ENCODE results near the gene RNF31. TPM values are rescaled to one million over a fixed set of nuclear protein-coding genes. Genes with fewer than 3 reads are reported as not detected.

The RNF31 gene
- total and polyA plus RNA-seq, 9 donors = 19.2 to 74.4 (median 52.3) TPM

- TF ChIP-seq CTCF (IDR thresholded peaks at IDR 0.05) = no peak
- TF ChIP-seq EP300 (IDR thresholded peaks at IDR 0.05) = no peak
- TF ChIP-seq POLR2A (IDR thresholded peaks at IDR 0.05) = no peak
- Histone ChIP-seq H3K36me3 (no peaks in the 10 kb centered on the region), H3K4me1 (ENCODE audit: insufficient read depth) (peaks cover 2% of the 10 kb centered on the region), H3K27me3 (no peaks in the 10 kb centered on the region), H3K9me3 (no peaks in the 10 kb centered on the region), H3K4me3 (no peak overlapping the region), H3K27ac (no peak overlapping the region)
- intact Hi-C loops (cut with DNase I) = no loop called here
- DNase-seq = no peak
- WGBS, 3 donors = 76 to 81% (median 78%) methylated on average over 12 of the region's 12 CpGs
These were observed 29.9 kb downstream of the RNF31 start for GRCh38 chr14:24177041-24177825.

- no peaks in the 10 kb centered on the region for H3K4me1 ChIP-seq (ENCODE audit: insufficient read depth)
- H3K27me3 ChIP-seq = no peaks in the 10 kb centered on the region
- no peak for TF ChIP-seq EP300 (IDR thresholded peaks at IDR 0.05)
- no peak for TF ChIP-seq CTCF (IDR thresholded peaks at IDR 0.05)
- no peak for TF ChIP-seq POLR2A (IDR thresholded peaks at IDR 0.05)
- H3K36me3 ChIP-seq = no peaks in the 10 kb centered on the region
- no peak overlapping the region for H3K4me3 ChIP-seq
- H3K9me3 ChIP-seq = no peaks in the 10 kb centered on the region
- intact Hi-C loops (cut with DNase I) = no loop called here
- no peak for DNase-seq
- no peak overlapping the region for H3K27ac ChIP-seq
- WGBS, 3 donors = 80 to 84% (median 83%) methylated on average over 14 of the region's 14 CpGs
These were observed 30.6 kb downstream of the RNF31 start for GRCh38 chr14:24177891-24178290.

GRCh38 chr14:24178399-24179178 is 31.3 kb downstream of the RNF31 start:
- H3K27ac ChIP-seq = no peak overlapping the region
- 82 to 86% (median 84%) methylated on average over 12 of the region's 12 CpGs for WGBS, 3 donors

More at GRCh38 chr14:24178399-24179178, 31.3 kb downstream of the RNF31 start:
- intact Hi-C loops (cut with DNase I) = no loop called here
- no peak overlapping the region for H3K4me3 ChIP-seq
- DNase-seq = no peak
- H3K4me1 ChIP-seq (ENCODE audit: insufficient read depth) = no peaks in the 10 kb centered on the region
- no peaks in the 10 kb centered on the region for H3K9me3 ChIP-seq
- no peaks in the 10 kb centered on the region for H3K27me3 ChIP-seq
- H3K36me3 ChIP-seq = no peaks in the 10 kb centered on the region
- TF ChIP-seq POLR2A (IDR thresholded peaks at IDR 0.05) (no peak), CTCF (IDR thresholded peaks at IDR 0.05) (no peak), EP300 (IDR thresholded peaks at IDR 0.05) (no peak)

Data from ovary (tissue), 9 donors.